B cell (primary cell): ENCODE results near the gene SEMA7A. TPM values are rescaled to one million over a fixed set of nuclear protein-coding genes. Genes with fewer than 3 reads are reported as not detected.

Experiments used
- ATAC-seq: fragments of 200-7000 bp; cut with Tn5 transposase; one replicate; pipeline ENCODE4 v1.10.0; 2021; ENCODE audit warnings: low read depth, mild to moderate bottlenecking, moderate number of reproducible peaks, moderate library complexity
- CTCF ChIA-PET: fragments of 350-600 bp; sonication (Branson Sonifier 250); formaldehyde crosslinking; loops from one replicate; lab custom pipeline; 2021; ENCODE audit warnings: antibody characterized with exemption, inconsistent platforms; lab: Charles Lee
- POLR2A ChIA-PET: fragments of 350-600 bp; sonication (Branson Sonifier 250); formaldehyde crosslinking; loops from one replicate; lab custom pipeline; 2021; ENCODE audit warnings: antibody characterized with exemption; lab: Charles Lee
- DNase-seq: peaks from one replicate; pipeline ENCODE4 v3.0.0; 2013
- H2AFZ ChIP-seq: 2 replicates; pipeline ENCODE4 v1.6.1; 2012; ENCODE audit warnings: mild to moderate bottlenecking, low read depth, low read length; ENCODE audit not compliant: insufficient read depth, poor library complexity, severe bottlenecking
- H3K27ac ChIP-seq, 2 donors: 1 replicate in 1 of 2; 2 replicates in 1 of 2; pipeline ENCODE4 v1.5.1; 2012 to 2013; ENCODE audit warnings: low read length in 2 of 2, mild to moderate bottlenecking in 2 of 2, moderate library complexity in 1 of 2
- H3K27me3 ChIP-seq, 4 experiments: fragments of 200-600 bp in 1 of 4; sonication (generic) in 1 of 4; replicated peaks in 1 of 4; 1 replicate in 2 of 4; 2 replicates in 2 of 4; pipeline versions ENCODE4 v1.6.1 to v1.7.0; 2013 to 2016; ENCODE audit warnings: low read length in 3 of 4, mild to moderate bottlenecking in 2 of 4, mixed read lengths in 1 of 4, moderate library complexity in 1 of 4; ENCODE audit not compliant: insufficient read depth in 4 of 4, control insufficient read depth in 3 of 4; ENCODE audit errors: control extremely low read depth in 1 of 4
- H3K36me3 ChIP-seq, 2 experiments: replicated peaks in 1 of 2; 1 replicate in 1 of 2; 2 replicates in 1 of 2; pipeline versions ENCODE4 v1.6.1 to v1.7.1; 2013; ENCODE audit warnings: low read length in 1 of 2; ENCODE audit not compliant: insufficient read depth in 2 of 2, control insufficient read depth in 1 of 2; ENCODE audit errors: control extremely low read depth in 1 of 2, extremely low read depth in 1 of 2
- H3K4me1 ChIP-seq, 2 donors: fragments of 200-600 bp in 1 of 2; sonication (generic) in 1 of 2; 1 replicate in 1 of 2; 2 replicates in 1 of 2; pipeline versions ENCODE4 v1.5.1 to v1.6.1; 2013 to 2017; ENCODE audit warnings: low read length in 2 of 2; ENCODE audit not compliant: control insufficient read depth in 2 of 2, insufficient read depth in 2 of 2
- H3K4me2 ChIP-seq: replicated peaks from 2 replicates; pipeline ENCODE3; 2012; ENCODE audit warnings: mild to moderate bottlenecking, low read depth, low read length; ENCODE audit not compliant: poor library complexity, severe bottlenecking
- H3K4me3 ChIP-seq, 5 experiments: fragments of 200-600 bp in 1 of 5; sonication (generic) in 1 of 5; 1 replicate in 3 of 5; 2 replicates in 2 of 5; pipeline versions ENCODE4 v1.5.1 to v1.7.0; 2011 to 2016; ENCODE audit warnings: low read length in 4 of 5, mild to moderate bottlenecking in 4 of 5, low read depth in 2 of 5, control low read depth in 1 of 5, moderate library complexity in 1 of 5; ENCODE audit not compliant: insufficient read depth in 1 of 5; ENCODE audit errors: control extremely low read depth in 1 of 5, extremely low read depth in 1 of 5
- H3K79me2 ChIP-seq: fragments of 200-600 bp; sonication (generic); one replicate; pipeline ENCODE4 v1.6.0; 2016; ENCODE audit warnings: low read length; ENCODE audit not compliant: control insufficient read depth, insufficient read depth
- H3K9ac ChIP-seq: fragments of 200-600 bp; sonication (generic); 2 replicates; pipeline ENCODE4 v1.6.1; 2017; ENCODE audit warnings: mild to moderate bottlenecking, low read length, moderate library complexity
- H3K9me3 ChIP-seq, 3 donors: one replicate each; pipeline versions ENCODE4 v1.6.1 to v1.7.1; 2013; ENCODE audit warnings: low read length in 2 of 3; ENCODE audit not compliant: control insufficient read depth in 2 of 3, insufficient read depth in 1 of 3; ENCODE audit errors: control extremely low read depth in 1 of 3
- H4K20me1 ChIP-seq: 2 replicates; pipeline ENCODE4 v1.6.0; 2012; ENCODE audit warnings: mild to moderate bottlenecking, low read length; ENCODE audit not compliant: insufficient read depth, control insufficient read depth, poor library complexity, severe bottlenecking
- H3K27ac Mint-ChIP-seq: one replicate; pipeline ENCODE4 v1.8.0; 2021; ENCODE audit warnings: mixed read lengths
- H3K27me3 Mint-ChIP-seq: one replicate; pipeline ENCODE4 v1.8.0; 2021; ENCODE audit warnings: mixed read lengths
- H3K4me1 Mint-ChIP-seq: one replicate; pipeline ENCODE4 v1.8.0; 2021; ENCODE audit warnings: mixed read lengths
- H3K4me3 Mint-ChIP-seq: one replicate; pipeline ENCODE4 v1.8.0; 2021; ENCODE audit warnings: mixed read lengths
- H3K9me3 Mint-ChIP-seq: one replicate; pipeline ENCODE4 v1.8.0; 2022; ENCODE audit warnings: mixed read lengths; ENCODE audit not compliant: insufficient read depth
- EZH2 ChIP-seq: IDR thresholded peaks from 2 replicates; pipeline ENCODE4 v1.6.1; 2012; ENCODE audit warnings: borderline replicate concordance, low read depth, mild to moderate bottlenecking, moderate library complexity, low read length; ENCODE audit not compliant: insufficient read depth, poor library complexity, severe bottlenecking
- WGBS: methylation state at CpG from one replicate; pipeline ENCODE4 v1.1.5; 2013; ENCODE audit warnings: missing lambda C conversion rate; ENCODE audit not compliant: insufficient coverage; 5-methylcytosine and 5-hydroxymethylcytosine counted together
- intact Hi-C: fragments of 100-400 bp; cut with micrococcal nuclease; formaldehyde crosslinking; loops from one replicate; pipeline ENCODE4 v1.10.0; 2022
- polyA plus RNA-seq: library from polyadenylated mRNA; depleted of rRNA; stranded (reverse); fragments of >200 nt; gene quantifications from 2 replicates; pipeline ENCODE4 v1.2.3, GENCODE V29; 2012
- total RNA-seq, 2 donors: library from RNA; stranded (reverse); fragments of 120-200 nt in 1 of 2; gene quantifications; 1 replicate in 1 of 2; 2 replicates in 1 of 2; pipeline versions ENCODE4 v1.2.3 to v1.2.4, GENCODE V29; 2013 to 2022
- TF ChIP-seq, protein P1 (sequence below): fragments of 200-600 bp; IDR thresholded peaks from one replicate; pipeline ENCODE4 v1.8.0; 2022; ENCODE audit warnings: antibody characterized with exemption, mild to moderate bottlenecking

Gene SEMA7A
- total and polyA plus RNA-seq, 2 donors (not counting 1 experiment from before 2014, with no cell fraction given) = 42.0 to 44.2 TPM

DNA sequence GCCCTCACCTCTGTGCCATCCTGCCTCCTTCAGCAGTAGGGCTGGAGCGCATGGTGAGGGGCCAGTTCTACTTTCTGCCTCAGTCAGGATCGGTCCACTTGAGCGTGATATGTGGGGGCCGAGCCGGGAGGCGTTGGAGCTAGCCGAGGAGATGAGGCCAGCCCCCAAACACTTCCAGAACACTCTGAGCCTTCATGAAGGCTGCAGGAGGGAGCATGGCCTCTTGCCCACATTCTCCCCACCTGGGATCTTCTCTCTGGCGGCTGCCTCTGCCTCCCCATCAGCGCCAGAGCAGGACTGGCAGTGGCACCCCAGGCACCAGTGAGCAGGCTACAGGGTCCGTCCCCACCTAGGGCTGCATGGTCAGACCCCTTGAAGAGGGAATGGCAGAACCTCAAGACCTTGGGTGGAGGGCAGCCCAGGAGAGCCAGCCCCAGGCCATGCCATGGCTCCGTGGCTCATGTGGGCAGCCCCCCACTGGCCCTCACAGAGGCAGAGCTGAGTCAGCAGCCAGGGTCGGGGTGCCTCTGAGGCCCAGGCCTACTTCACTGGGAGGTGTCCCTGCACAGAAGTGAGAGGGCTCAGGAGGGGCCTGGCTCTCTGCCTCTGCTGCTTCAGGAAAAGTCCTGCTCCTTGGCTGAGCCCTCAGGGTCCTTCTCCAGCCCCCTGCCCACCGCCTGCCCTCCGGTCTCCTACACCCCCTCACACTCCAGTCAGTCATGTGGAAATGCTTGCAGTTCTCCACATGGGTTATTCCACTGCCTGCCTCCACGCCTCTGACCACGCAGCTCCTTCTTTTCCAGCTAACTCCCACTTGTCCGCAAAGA is 38.2 kb downstream of the SEMA7A start:
- Histone ChIP-seq H3K4me1 (peaks cover 95 to 100% of the 10 kb centered on the region in 2 donors), H3K9me3 (peaks cover 0 to 4% (median 0%) of the 10 kb centered on the region in 3 donors), H4K20me1 (no peaks in the 10 kb centered on the region), H3K36me3 (no peaks in the 10 kb centered on the region), H3K4me2 (peak overlapping the region; percentile 75), H3K79me2 (peaks cover 5% of the 10 kb centered on the region), H3K27me3 (no peaks in the 10 kb centered on the region), H3K9ac (no peak overlapping the region), H3K27ac (peak overlapping the region; percentile 96 to 98), H3K4me3 (no peak overlapping the region), H2AFZ (no peak overlapping the region)
- ATAC-seq (no peak), DNase-seq (no peak)
- no peaks in the 10 kb centered on the region for H3K27me3 Mint-ChIP-seq
- ChIA-PET CTCF (interaction anchor here (0.8 to 6.4 kb wide), 8 partner anchors 10 to 443 kb away, joined by 3 to 49 read pairs (median 6); partner anchors contain the start of gene SEMA7A), POLR2A (interaction anchor here (1.0 to 4.6 kb wide), 4 partner anchors 9 to 35 kb away, joined by 3 to 40 read pairs (median 4); no protein-coding TSS in a partner anchor)
- H3K9me3 Mint-ChIP-seq = no peaks in the 10 kb centered on the region
- intact Hi-C loops = loop anchor here (1.0 to 2.0 kb wide), 5 partner anchors 9 to 381 kb away; partner anchors contain the start of gene UBL7
- 87% methylated on average over 14 of the region's 17 CpGs for WGBS
- peak overlapping the region; percentile 78 for H3K4me3 Mint-ChIP-seq
- TF ChIP-seq, protein P1, sequence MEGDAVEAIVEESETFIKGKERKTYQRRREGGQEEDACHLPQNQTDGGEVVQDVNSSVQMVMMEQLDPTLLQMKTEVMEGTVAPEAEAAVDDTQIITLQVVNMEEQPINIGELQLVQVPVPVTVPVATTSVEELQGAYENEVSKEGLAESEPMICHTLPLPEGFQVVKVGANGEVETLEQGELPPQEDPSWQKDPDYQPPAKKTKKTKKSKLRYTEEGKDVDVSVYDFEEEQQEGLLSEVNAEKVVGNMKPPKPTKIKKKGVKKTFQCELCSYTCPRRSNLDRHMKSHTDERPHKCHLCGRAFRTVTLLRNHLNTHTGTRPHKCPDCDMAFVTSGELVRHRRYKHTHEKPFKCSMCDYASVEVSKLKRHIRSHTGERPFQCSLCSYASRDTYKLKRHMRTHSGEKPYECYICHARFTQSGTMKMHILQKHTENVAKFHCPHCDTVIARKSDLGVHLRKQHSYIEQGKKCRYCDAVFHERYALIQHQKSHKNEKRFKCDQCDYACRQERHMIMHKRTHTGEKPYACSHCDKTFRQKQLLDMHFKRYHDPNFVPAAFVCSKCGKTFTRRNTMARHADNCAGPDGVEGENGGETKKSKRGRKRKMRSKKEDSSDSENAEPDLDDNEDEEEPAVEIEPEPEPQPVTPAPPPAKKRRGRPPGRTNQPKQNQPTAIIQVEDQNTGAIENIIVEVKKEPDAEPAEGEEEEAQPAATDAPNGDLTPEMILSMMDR = no peak
- no peak for TF ChIP-seq EZH2
- peak overlapping the region; percentile 97 for H3K27ac Mint-ChIP-seq
- H3K4me1 Mint-ChIP-seq = peaks cover 98% of the 10 kb centered on the region
